Measurements from ENCODE around the gene SEMA6B. TPM values are rescaled to one million over a fixed set of nuclear protein-coding genes. Genes with fewer than 3 reads are reported as not detected.

SEMA6B gene
- total and polyA plus RNA-seq, 3 experiments from 2014 or later = 0.55 to 0.91 TPM; not detected in 1

GRCh38 chr19:4592445-4592844 is 33.0 kb upstream of the SEMA6B start:
- Mint-ChIP-seq H3K36me3 (no peaks in the 10 kb centered on the region), H3K4me3 (no peak overlapping the region), H3K27ac (peak overlapping the region in 1 of 8 donors; percentile 21), H3K27me3 (peaks cover 32 to 55% of the 10 kb centered on the region in 2 donors), H3K9me3 (peaks cover 0 to 2% (median 0%) of the 10 kb centered on the region in 5 donors), H3K4me1 (peaks cover 4% of the 10 kb centered on the region in 3 donors)
- H3K27me3 ChIP-seq (ENCODE audit: insufficient read depth, low read length, poor library complexity, severe bottlenecking) = no peaks in the 10 kb centered on the region
- no peaks in the 10 kb centered on the region for H3K4me1 ChIP-seq (ENCODE audit: insufficient read depth, low read length)
- ChIA-PET CTCF (interaction anchor here (1.7 kb wide), 1 partner anchor 44 kb away, joined by 5 read pairs; no protein-coding TSS in a partner anchor), POLR2A (interaction anchor here (0.6 kb wide), 1 partner anchor 16 kb away, joined by 3 read pairs; no protein-coding TSS in a partner anchor)
- DNase-seq = no peak
- H3K27ac ChIP-seq (ENCODE audit: low read depth, low read length) = no peak overlapping the region
- no peaks in the 10 kb centered on the region for H3K36me3 ChIP-seq (ENCODE audit: insufficient read depth, low read length)
- no peak overlapping the region for H3K4me3 ChIP-seq (ENCODE audit: low read length)
- H3K9me3 ChIP-seq (ENCODE audit: low read length) = no peaks in the 10 kb centered on the region

DNA sequence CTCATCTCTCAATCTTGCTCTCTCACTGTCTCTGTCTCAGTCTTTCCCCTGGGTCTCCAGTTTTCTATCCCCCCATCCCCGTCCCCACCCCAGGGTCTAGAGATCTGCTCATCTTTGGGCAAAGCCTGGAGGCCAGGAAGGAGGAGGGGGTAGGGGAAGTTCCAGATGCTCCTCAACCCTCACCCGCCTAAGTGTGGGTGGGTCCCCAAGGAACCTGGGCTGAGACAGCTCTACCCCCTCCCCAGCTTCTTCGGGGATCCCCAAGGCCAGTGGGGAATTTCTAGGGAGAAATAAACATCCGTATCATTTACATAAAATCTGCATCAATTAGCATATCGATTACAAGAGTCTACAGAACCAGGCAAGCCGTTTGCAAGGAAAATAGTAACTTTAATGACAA is 31.8 kb upstream of the SEMA6B start:
- Mint-ChIP-seq H3K9me3 (peaks cover 0 to 2% (median 0%) of the 10 kb centered on the region in 5 donors), H3K27ac (no peak overlapping the region), H3K27me3 (peaks cover 34 to 56% of the 10 kb centered on the region in 2 donors), H3K36me3 (no peaks in the 10 kb centered on the region), H3K4me1 (no peaks in the 10 kb centered on the region), H3K4me3 (no peak overlapping the region)
- ChIA-PET POLR2A (no interaction called here), CTCF (interaction anchor here (1.7 kb wide), 1 partner anchor 45 kb away, joined by 5 read pairs; no protein-coding TSS in a partner anchor)
- Histone ChIP-seq H3K9me3 (ENCODE audit: low read length) (no peaks in the 10 kb centered on the region), H3K27me3 (ENCODE audit: insufficient read depth, low read length, poor library complexity, severe bottlenecking) (peaks cover under 1% of the 10 kb centered on the region), H3K36me3 (ENCODE audit: insufficient read depth, low read length) (no peaks in the 10 kb centered on the region), H3K4me1 (ENCODE audit: insufficient read depth, low read length) (no peaks in the 10 kb centered on the region), H3K27ac (ENCODE audit: low read depth, low read length) (no peak overlapping the region), H3K4me3 (ENCODE audit: low read length) (no peak overlapping the region)
- no peak for DNase-seq

- Mint-ChIP-seq H3K4me3 (no peak overlapping the region), H3K27me3 (peaks cover 38 to 63% of the 10 kb centered on the region in 2 donors), H3K27ac (no peak overlapping the region), H3K36me3 (no peaks in the 10 kb centered on the region), H3K4me1 (no peaks in the 10 kb centered on the region), H3K9me3 (peaks cover 0 to 2% (median 0%) of the 10 kb centered on the region in 5 donors)
- ChIA-PET POLR2A (no interaction called here), CTCF (interaction anchor here (1.5 kb wide), 1 partner anchor 42 kb away, joined by 8 read pairs; no protein-coding TSS in a partner anchor)
- H3K9me3 ChIP-seq (ENCODE audit: low read length) = no peaks in the 10 kb centered on the region
- H3K36me3 ChIP-seq (ENCODE audit: insufficient read depth, low read length) = no peaks in the 10 kb centered on the region
- DNase-seq = no peak
- H3K4me3 ChIP-seq (ENCODE audit: low read length) = no peak overlapping the region
- H3K4me1 ChIP-seq (ENCODE audit: insufficient read depth, low read length) = no peaks in the 10 kb centered on the region
- H3K27me3 ChIP-seq (ENCODE audit: insufficient read depth, low read length, poor library complexity, severe bottlenecking) = peaks cover 8% of the 10 kb centered on the region
- no peak overlapping the region for H3K27ac ChIP-seq (ENCODE audit: low read depth, low read length)
Measured at GRCh38 chr19:4590559-4590958, 31.1 kb upstream of the SEMA6B start.

DNA sequence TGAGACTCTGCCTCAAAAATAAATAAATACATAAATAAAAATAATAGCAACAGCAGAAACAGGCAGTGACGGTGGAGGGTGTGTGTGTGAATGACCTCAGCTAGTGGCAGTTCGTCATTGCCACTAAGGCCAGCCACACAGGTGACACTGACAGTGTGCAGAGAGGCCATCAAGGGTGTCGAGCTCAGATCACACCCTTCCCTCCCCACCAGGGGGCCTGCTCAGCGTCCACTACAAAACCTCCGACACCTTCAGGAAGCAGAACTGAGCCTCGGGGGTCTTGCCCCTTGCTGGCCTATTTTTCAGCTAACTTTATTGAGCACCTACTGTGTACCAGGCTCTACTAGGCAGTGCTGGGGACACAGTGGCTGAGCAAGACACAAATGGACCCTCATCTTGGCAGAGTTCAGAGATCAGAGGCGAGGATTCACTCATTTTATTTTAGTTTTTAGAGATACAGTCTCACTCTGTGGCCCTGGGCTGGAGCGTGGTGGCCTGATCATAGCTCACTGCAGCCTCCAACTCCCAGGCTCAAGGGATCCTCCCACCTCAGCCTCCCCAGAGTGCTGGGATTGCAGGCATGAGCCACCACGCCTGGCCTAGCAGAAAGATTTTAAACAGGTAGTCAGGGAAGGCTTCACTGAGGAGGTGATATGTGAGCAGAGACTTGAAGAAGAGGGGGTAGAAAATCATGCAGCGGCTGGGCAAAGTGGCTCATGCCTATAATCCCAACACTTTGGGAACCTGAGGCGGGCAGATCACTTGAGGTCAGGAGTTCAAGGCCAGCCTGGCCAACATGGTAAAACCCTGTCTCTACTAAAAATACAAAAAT is 30.3 kb upstream of the SEMA6B start:
- Mint-ChIP-seq H3K27ac (no peak overlapping the region), H3K27me3 (peaks cover 36 to 65% of the 10 kb centered on the region in 2 donors), H3K4me3 (no peak overlapping the region), H3K9me3 (peaks cover 0 to 2% (median 0%) of the 10 kb centered on the region in 5 donors), H3K36me3 (no peaks in the 10 kb centered on the region), H3K4me1 (no peaks in the 10 kb centered on the region)
- H3K27me3 ChIP-seq (ENCODE audit: insufficient read depth, low read length, poor library complexity, severe bottlenecking) = peaks cover 15% of the 10 kb centered on the region
- H3K4me3 ChIP-seq (ENCODE audit: low read length) = no peak overlapping the region
- H3K27ac ChIP-seq (ENCODE audit: low read depth, low read length) = no peak overlapping the region
- ChIA-PET POLR2A (no interaction called here), CTCF (interaction anchor here (1.1 to 1.5 kb wide), 2 partner anchors 43 to 46 kb away, joined by 4 to 8 read pairs; no protein-coding TSS in a partner anchor)
- H3K36me3 ChIP-seq (ENCODE audit: insufficient read depth, low read length) = no peaks in the 10 kb centered on the region
- no peaks in the 10 kb centered on the region for H3K9me3 ChIP-seq (ENCODE audit: low read length)
- no peaks in the 10 kb centered on the region for H3K4me1 ChIP-seq (ENCODE audit: insufficient read depth, low read length)
- DNase-seq = no peak

- peaks cover 41 to 63% of the 10 kb centered on the region in 2 donors for H3K27me3 Mint-ChIP-seq
- no peaks in the 10 kb centered on the region for H3K4me1 ChIP-seq (ENCODE audit: insufficient read depth, low read length)
- H3K27me3 ChIP-seq (ENCODE audit: insufficient read depth, low read length, poor library complexity, severe bottlenecking) = peaks cover 26% of the 10 kb centered on the region
- no peaks in the 10 kb centered on the region for H3K36me3 ChIP-seq (ENCODE audit: insufficient read depth, low read length)
- ChIA-PET CTCF (no interaction called here), POLR2A (no interaction called here)
- H3K4me3 Mint-ChIP-seq = no peak overlapping the region
- H3K4me3 ChIP-seq (ENCODE audit: low read length) = no peak overlapping the region
- H3K9me3 Mint-ChIP-seq = peaks cover 0 to 2% (median 0%) of the 10 kb centered on the region in 5 donors
- peaks cover 0 to 4% (median 2%) of the 10 kb centered on the region in 3 donors for H3K4me1 Mint-ChIP-seq
- H3K9me3 ChIP-seq (ENCODE audit: low read length) = no peaks in the 10 kb centered on the region
- H3K36me3 Mint-ChIP-seq = no peaks in the 10 kb centered on the region
- no peak for DNase-seq
- no peak overlapping the region for H3K27ac Mint-ChIP-seq
- H3K27ac ChIP-seq (ENCODE audit: low read depth, low read length) = no peak overlapping the region
Measured at GRCh38 chr19:4588291-4588761, 28.8 kb upstream of the SEMA6B start.

DNA sequence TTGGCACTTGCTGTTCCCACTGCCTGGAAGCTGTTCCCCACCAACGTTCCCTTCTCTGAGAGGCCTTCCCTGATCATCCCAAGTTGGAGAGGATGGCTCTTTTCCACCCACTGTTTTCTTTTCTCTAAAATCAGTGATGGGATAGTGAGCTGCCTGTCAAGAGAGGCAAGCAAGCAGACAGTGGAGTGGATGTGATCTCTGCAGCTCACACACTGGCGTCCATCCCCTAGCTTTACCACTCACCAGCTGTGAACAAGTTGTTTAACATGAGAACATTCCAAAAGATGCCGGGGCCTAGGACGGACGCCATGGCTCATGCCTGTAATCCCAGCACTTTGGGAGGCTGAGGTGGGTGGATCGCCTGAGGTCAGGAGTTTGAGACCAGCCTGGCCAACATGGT is 28.0 kb upstream of the SEMA6B start:
- Histone ChIP-seq H3K4me3 (ENCODE audit: low read length) (no peak overlapping the region), H3K4me1 (ENCODE audit: insufficient read depth, low read length) (no peaks in the 10 kb centered on the region), H3K36me3 (ENCODE audit: insufficient read depth, low read length) (no peaks in the 10 kb centered on the region), H3K9me3 (ENCODE audit: low read length) (no peaks in the 10 kb centered on the region), H3K27ac (ENCODE audit: low read depth, low read length) (no peak overlapping the region), H3K27me3 (ENCODE audit: insufficient read depth, low read length, poor library complexity, severe bottlenecking) (peaks cover 28% of the 10 kb centered on the region)
- no peaks in the 10 kb centered on the region for H3K36me3 Mint-ChIP-seq
- peaks cover under 1 to 4% (median 2%) of the 10 kb centered on the region in 3 donors for H3K4me1 Mint-ChIP-seq
- H3K27ac Mint-ChIP-seq = no peak overlapping the region
- H3K4me3 Mint-ChIP-seq = no peak overlapping the region
- H3K9me3 Mint-ChIP-seq = peaks cover 0 to 2% (median 0%) of the 10 kb centered on the region in 5 donors
- POLR2A ChIA-PET = no interaction called here
- peaks cover 43 to 58% of the 10 kb centered on the region in 2 donors for H3K27me3 Mint-ChIP-seq
- CTCF ChIA-PET = interaction anchor here (1.0 kb wide), 1 partner anchor 49 kb away, joined by 4 read pairs; no protein-coding TSS in a partner anchor
- no peak for DNase-seq

- CTCF ChIA-PET = interaction anchor here (1.0 kb wide), 1 partner anchor 50 kb away, joined by 4 read pairs; no protein-coding TSS in a partner anchor
- peaks cover 51 to 62% of the 10 kb centered on the region in 2 donors for H3K27me3 Mint-ChIP-seq
- no peak overlapping the region for H3K4me3 Mint-ChIP-seq
- H3K9me3 Mint-ChIP-seq = peaks cover 0 to 2% (median 0%) of the 10 kb centered on the region in 5 donors
- no peaks in the 10 kb centered on the region for H3K36me3 ChIP-seq (ENCODE audit: insufficient read depth, low read length)
- H3K4me3 ChIP-seq (ENCODE audit: low read length) = no peak overlapping the region
- H3K9me3 ChIP-seq (ENCODE audit: low read length) = no peaks in the 10 kb centered on the region
- H3K4me1 Mint-ChIP-seq = peaks cover 9 to 12% (median 9%) of the 10 kb centered on the region in 3 donors
- no peaks in the 10 kb centered on the region for H3K4me1 ChIP-seq (ENCODE audit: insufficient read depth, low read length)
- no peak overlapping the region for H3K27ac Mint-ChIP-seq
- no peak for DNase-seq
- H3K27me3 ChIP-seq (ENCODE audit: insufficient read depth, low read length, poor library complexity, severe bottlenecking) = peaks cover 36% of the 10 kb centered on the region
- no peak overlapping the region for H3K27ac ChIP-seq (ENCODE audit: low read depth, low read length)
- POLR2A ChIA-PET = no interaction called here
- H3K36me3 Mint-ChIP-seq = no peaks in the 10 kb centered on the region
Measured at GRCh38 chr19:4586691-4587090, 27.2 kb upstream of the SEMA6B start.

- no peaks in the 10 kb centered on the region for H3K36me3 Mint-ChIP-seq
- DNase-seq = no peak
- Histone ChIP-seq H3K9me3 (ENCODE audit: low read length) (no peaks in the 10 kb centered on the region), H3K4me1 (ENCODE audit: insufficient read depth, low read length) (no peaks in the 10 kb centered on the region), H3K4me3 (ENCODE audit: low read length) (no peak overlapping the region), H3K27ac (ENCODE audit: low read depth, low read length) (no peak overlapping the region), H3K27me3 (ENCODE audit: insufficient read depth, low read length, poor library complexity, severe bottlenecking) (peaks cover 36% of the 10 kb centered on the region), H3K36me3 (ENCODE audit: insufficient read depth, low read length) (no peaks in the 10 kb centered on the region)
- CTCF ChIA-PET = interaction anchor here (1.3 kb wide), 1 partner anchor 50 kb away, joined by 5 read pairs; no protein-coding TSS in a partner anchor
- H3K4me1 Mint-ChIP-seq = peaks cover 9 to 12% (median 9%) of the 10 kb centered on the region in 3 donors
- no peak overlapping the region for H3K4me3 Mint-ChIP-seq
- no peak overlapping the region for H3K27ac Mint-ChIP-seq
- POLR2A ChIA-PET = no interaction called here
- H3K9me3 Mint-ChIP-seq = peaks cover 0 to 2% (median 0%) of the 10 kb centered on the region in 5 donors
- H3K27me3 Mint-ChIP-seq = peaks cover 47 to 57% of the 10 kb centered on the region in 2 donors
Measured at GRCh38 chr19:4586245-4586644, 26.8 kb upstream of the SEMA6B start.

All from CD8-positive, alpha-beta memory T cell (primary cell).